ENCODE data around the gene HAVCR2.

The HAVCR2 gene

GRCh38 chr5:157046041-157046440, 62.8 kb downstream of the HAVCR2 start:
- DNase-seq (ENCODE audit: low read depth in 2 of 2) = no peak

- no peak for DNase-seq (ENCODE audit: low read depth in 2 of 2)
Measured at GRCh38 chr5:157045601-157046000, 63.2 kb downstream of the HAVCR2 start.

- no peak for DNase-seq (ENCODE audit: low read depth in 2 of 2)
Measured at GRCh38 chr5:157038568-157039187, 70.2 kb downstream of the HAVCR2 start.

Measured in stimulated activated CD8-positive, alpha-beta memory T cell treated with anti-CD3 and anti-CD28 coated beads, Interleukin-2, amount 100 ng/mL, for 1 hour (primary cell).